Esophagus muscularis mucosa (tissue), 4 donors: ENCODE data around the gene TADA2B.

Experiments used
- EP300 ChIP-seq: sonication (generic); formaldehyde crosslinking; IDR thresholded peaks from one replicate; pipeline ENCODE4 v1.6.1; 2017; ENCODE audit warnings: antibody characterized with exemption
- POLR2A ChIP-seq: fragments of 450-650 bp; IDR thresholded peaks from one replicate; pipeline ENCODE4 v1.6.1; 2017; ENCODE audit warnings: antibody characterized with exemption, moderate library complexity, mild to moderate bottlenecking, low read depth
- POLR2AphosphoS5 ChIP-seq, 2 donors: sonication (generic); formaldehyde crosslinking; IDR thresholded peaks; one replicate each; pipeline ENCODE4 v1.6.1; 2017; ENCODE audit warnings: antibody characterized with exemption in 2 of 2
- TF ChIP-seq, protein P1 (sequence below), 3 experiments: fragments of 200-600 bp in 2 of 3; fragments of 450-650 bp in 1 of 3; sonication (generic) in 2 of 3; IDR thresholded peaks; one replicate each; pipeline ENCODE4 v1.5.1; 2017 to 2019; ENCODE audit warnings: antibody characterized with exemption in 3 of 3, mild to moderate bottlenecking in 2 of 3, moderate library complexity in 1 of 3

DNA sequence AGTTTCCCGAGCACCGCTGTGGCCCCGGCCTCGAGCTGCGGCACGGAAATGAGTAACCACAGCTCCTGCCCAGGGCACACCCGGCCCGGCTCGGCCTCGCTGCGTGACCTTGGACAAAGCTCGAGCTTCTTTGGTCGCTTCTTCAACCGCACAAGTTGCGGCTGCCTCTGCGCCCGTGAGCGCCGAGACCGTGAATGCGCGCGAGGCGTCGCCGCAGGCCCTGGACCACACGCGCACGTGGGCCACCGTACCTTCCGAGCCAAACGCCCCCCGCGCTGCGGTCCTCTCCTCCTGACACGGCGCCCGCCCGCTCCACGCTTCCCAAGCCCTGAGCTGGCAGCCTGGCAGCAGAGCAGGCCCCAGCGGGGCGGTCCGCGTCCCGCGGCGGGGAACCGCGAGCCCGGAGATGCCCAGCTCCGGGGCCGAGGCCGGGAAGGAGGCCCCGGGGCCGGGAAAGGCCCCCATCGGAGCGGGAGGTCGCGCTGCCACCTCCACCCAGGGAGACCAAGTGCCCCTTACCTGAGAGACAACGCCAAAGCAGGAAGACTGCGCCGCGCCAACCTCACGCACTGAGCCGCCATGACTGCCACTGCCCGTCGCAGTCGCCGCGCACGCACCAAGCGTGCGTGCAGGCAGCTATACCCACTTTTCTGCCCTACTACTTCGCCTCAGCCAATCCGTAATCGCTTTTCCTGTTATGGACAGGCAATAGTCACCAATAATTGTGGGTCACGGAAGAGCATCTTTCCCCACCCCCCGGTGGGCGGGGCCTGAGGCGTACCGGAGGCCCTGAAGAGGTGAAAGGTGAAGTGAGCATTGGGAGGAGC is 24.5 kb downstream of the TADA2B start, which contains the start of gene GRPEL1:
- no peak for TF ChIP-seq EP300
- TF ChIP-seq POLR2A = peak; percentile 97
- TF ChIP-seq, protein P1, sequence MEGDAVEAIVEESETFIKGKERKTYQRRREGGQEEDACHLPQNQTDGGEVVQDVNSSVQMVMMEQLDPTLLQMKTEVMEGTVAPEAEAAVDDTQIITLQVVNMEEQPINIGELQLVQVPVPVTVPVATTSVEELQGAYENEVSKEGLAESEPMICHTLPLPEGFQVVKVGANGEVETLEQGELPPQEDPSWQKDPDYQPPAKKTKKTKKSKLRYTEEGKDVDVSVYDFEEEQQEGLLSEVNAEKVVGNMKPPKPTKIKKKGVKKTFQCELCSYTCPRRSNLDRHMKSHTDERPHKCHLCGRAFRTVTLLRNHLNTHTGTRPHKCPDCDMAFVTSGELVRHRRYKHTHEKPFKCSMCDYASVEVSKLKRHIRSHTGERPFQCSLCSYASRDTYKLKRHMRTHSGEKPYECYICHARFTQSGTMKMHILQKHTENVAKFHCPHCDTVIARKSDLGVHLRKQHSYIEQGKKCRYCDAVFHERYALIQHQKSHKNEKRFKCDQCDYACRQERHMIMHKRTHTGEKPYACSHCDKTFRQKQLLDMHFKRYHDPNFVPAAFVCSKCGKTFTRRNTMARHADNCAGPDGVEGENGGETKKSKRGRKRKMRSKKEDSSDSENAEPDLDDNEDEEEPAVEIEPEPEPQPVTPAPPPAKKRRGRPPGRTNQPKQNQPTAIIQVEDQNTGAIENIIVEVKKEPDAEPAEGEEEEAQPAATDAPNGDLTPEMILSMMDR (IDR thresholded peaks at IDR 0.05) = peak in 1 of 3 experiments; percentile 4
- peak; percentile 99 to 100 for TF ChIP-seq POLR2AphosphoS5 (IDR thresholded peaks at IDR 0.05)
